GM12872 (cell line): ENCODE measurements around the gene MSI2.

Experiments
- CTCF ChIP-seq: IDR thresholded peaks from 3 replicates; pipeline ENCODE4 v1.5.1; 2011; ENCODE audit warnings: low read depth, mild to moderate bottlenecking, low read length, moderate library complexity; ENCODE audit not compliant: insufficient read depth

MSI2 gene

GRCh38 chr17:57620576-57620975, 364.3 kb downstream of the MSI2 start:
- TF ChIP-seq CTCF = no peak

- no peak for TF ChIP-seq CTCF
These were observed 366.0 kb downstream of the MSI2 start for GRCh38 chr17:57622306-57622682.

GRCh38 chr17:57622683-57623433, 366.5 kb downstream of the MSI2 start:
- no peak for TF ChIP-seq CTCF

GRCh38 chr17:57623620-57624019, 367.3 kb downstream of the MSI2 start:
- TF ChIP-seq CTCF = no peak

- no peak for TF ChIP-seq CTCF
These were observed 368.1 kb downstream of the MSI2 start for GRCh38 chr17:57624386-57624785.

- no peak for TF ChIP-seq CTCF
These were observed 369.2 kb downstream of the MSI2 start for GRCh38 chr17:57625511-57625910.

GRCh38 chr17:57625957-57626356, 369.6 kb downstream of the MSI2 start:
- no peak for TF ChIP-seq CTCF
